Body of pancreas (tissue), 4 donors: ENCODE data around the gene LYRM4. TPM values are rescaled to one million over a fixed set of nuclear protein-coding genes. Genes with fewer than 3 reads are reported as not detected.

Source experiments
- ATAC-seq: fragments of 150-250 bp; one replicate; pipeline ENCODE4 v1.9.1; 2016
- DNase-seq, 4 donors: peaks; one replicate each; pipeline ENCODE4 v3.0.0-alpha.2; 2019
- H3K27ac ChIP-seq, 4 donors: fragments of 200-600 bp; sonication (generic); 1 replicate in 3 of 4; 2 replicates in 1 of 4; pipeline versions ENCODE4 v1.5.1 to v1.6.1; 2016 to 2019; ENCODE audit warnings: mild to moderate bottlenecking in 1 of 4, mixed read lengths in 1 of 4, moderate library complexity in 1 of 4
- H3K27me3 ChIP-seq, 2 donors: fragments of 200-600 bp; sonication (generic); one replicate each; pipeline ENCODE4 v1.6.0; 2016; ENCODE audit warnings: mild to moderate bottlenecking in 1 of 2
- H3K36me3 ChIP-seq, 2 donors: fragments of 200-600 bp; sonication (generic); replicated peaks in 1 of 2; 2 replicates each; pipeline ENCODE4 v1.5.1; 2016; ENCODE audit warnings: low read depth in 2 of 2; ENCODE audit not compliant: insufficient read depth in 1 of 2
- H3K4me1 ChIP-seq: fragments of 200-600 bp; sonication (generic); one replicate; pipeline ENCODE4 v1.6.0; 2016
- H3K4me3 ChIP-seq, 2 donors: fragments of 200-600 bp; sonication (generic); 1 replicate in 1 of 2; 2 replicates in 1 of 2; pipeline ENCODE4 v1.5.1; 2016 to 2019
- H3K9me3 ChIP-seq, 3 donors: fragments of 200-600 bp; sonication (generic); 1 replicate in 2 of 3; 2 replicates in 1 of 3; pipeline ENCODE4 v1.5.1; 2016
- CTCF ChIP-seq, 7 experiments: fragments of 450-650 bp in 4 of 7; fragments of 200-600 bp in 3 of 7; sonication (generic) in 3 of 7; IDR thresholded peaks; one replicate each; pipeline ENCODE4 v1.5.1; 2016 to 2019; ENCODE audit warnings: antibody characterized with exemption in 7 of 7
- POLR2A ChIP-seq, 3 donors: fragments of 450-650 bp; IDR thresholded peaks; one replicate each; pipeline ENCODE4 v1.6.1; 2016; ENCODE audit warnings: antibody characterized with exemption in 3 of 3, mild to moderate bottlenecking in 2 of 3
- WGBS, 2 donors: methylation state at CpG; one replicate each; pipeline ENCODE4 v1.1.5; 2017; 5-methylcytosine and 5-hydroxymethylcytosine counted together
- intact Hi-C: fragments of 100-400 bp; cut with DNase I; formaldehyde crosslinking; loops from one replicate; pipeline ENCODE4 v1.15.1; 2023
- total RNA-seq, 2 donors: library from RNA; depleted of rRNA; stranded (reverse); fragments of >200 nt; gene quantifications; one replicate each; pipeline ENCODE4 v1.1.0, GENCODE V29; 2016

Gene LYRM4
- total RNA-seq, 2 donors from 2014 or later, result 15.3 to 18.5 TPM

- 84% methylated on average over 10 of the region's 10 CpGs for WGBS, 2 donors
- H3K9me3 ChIP-seq, result no peaks in the 10 kb centered on the region
- no peak for ATAC-seq
- TF ChIP-seq POLR2A (IDR thresholded peaks at IDR 0.05), result no peak
- no peak for TF ChIP-seq CTCF (IDR thresholded peaks at IDR 0.05)
- no peaks in the 10 kb centered on the region for H3K27me3 ChIP-seq
- no peak for DNase-seq
- H3K4me3 ChIP-seq, result no peak overlapping the region
- intact Hi-C loops, result no loop called here
- H3K27ac ChIP-seq, result no peak overlapping the region
- no peaks in the 10 kb centered on the region for H3K36me3 ChIP-seq
- H3K4me1 ChIP-seq, result peaks cover 1% of the 10 kb centered on the region
Measured at GRCh38 chr6:5091210-5092069, 169.3 kb downstream of the LYRM4 start.

GRCh38 chr6:5090603-5091002, 170.1 kb downstream of the LYRM4 start:
- DNase-seq, result no peak
- Histone ChIP-seq H3K4me1 (peaks cover 10% of the 10 kb centered on the region), H3K9me3 (no peaks in the 10 kb centered on the region), H3K36me3 (no peaks in the 10 kb centered on the region), H3K27ac (no peak overlapping the region), H3K27me3 (no peaks in the 10 kb centered on the region), H3K4me3 (no peak overlapping the region)
- WGBS, 2 donors, result 67 to 78% methylated on average over 7 of the region's 7 CpGs
- TF ChIP-seq POLR2A (IDR thresholded peaks at IDR 0.05) (no peak), CTCF (IDR thresholded peaks at IDR 0.05) (no peak)
- ATAC-seq, result no peak
- intact Hi-C loops, result no loop called here

- H3K4me1 ChIP-seq, result peaks cover 18% of the 10 kb centered on the region
- no peaks in the 10 kb centered on the region for H3K9me3 ChIP-seq
- no peak overlapping the region for H3K27ac ChIP-seq
- WGBS, 2 donors, result 67 to 69% methylated on average over 5 of the region's 5 CpGs
- no peak for ATAC-seq
- H3K36me3 ChIP-seq, result no peaks in the 10 kb centered on the region
- H3K27me3 ChIP-seq, result no peaks in the 10 kb centered on the region
- intact Hi-C loops, result no loop called here
- no peak for DNase-seq
- no peak for TF ChIP-seq POLR2A (IDR thresholded peaks at IDR 0.05)
- no peak for TF ChIP-seq CTCF (IDR thresholded peaks at IDR 0.05)
- H3K4me3 ChIP-seq, result no peak overlapping the region
Measured at GRCh38 chr6:5089481-5090438, 171.0 kb downstream of the LYRM4 start.

- intact Hi-C loops, result no loop called here
- no peak for TF ChIP-seq POLR2A (IDR thresholded peaks at IDR 0.05)
- no peak for TF ChIP-seq CTCF (IDR thresholded peaks at IDR 0.05)
- Histone ChIP-seq H3K36me3 (no peaks in the 10 kb centered on the region), H3K27ac (no peak overlapping the region), H3K4me3 (no peak overlapping the region), H3K9me3 (no peaks in the 10 kb centered on the region), H3K27me3 (no peaks in the 10 kb centered on the region), H3K4me1 (peaks cover 26% of the 10 kb centered on the region)
- ATAC-seq, result no peak
- no peak for DNase-seq
- 69 to 70% methylated on average over 3 of the region's 3 CpGs for WGBS, 2 donors
Measured at GRCh38 chr6:5088780-5089179, 172.0 kb downstream of the LYRM4 start.
